Endodermal cell (in vitro differentiated cells): ENCODE data around the gene CATSPERD. TPM values are rescaled to one million over a fixed set of nuclear protein-coding genes. Genes with fewer than 3 reads are reported as not detected.

Experiments
- DNase-seq: peaks from one replicate; pipeline ENCODE4 v3.0.0-alpha.2; 2017
- H3K27ac ChIP-seq: 2 replicates; pipeline ENCODE4 v1.5.1; 2013; ENCODE audit warnings: mild to moderate bottlenecking, low read depth, low read length, moderate library complexity
- H3K27me3 ChIP-seq: 2 replicates; pipeline ENCODE4 v1.6.1; 2013; ENCODE audit warnings: mild to moderate bottlenecking, low read length, moderate library complexity; ENCODE audit not compliant: insufficient read depth, control insufficient read depth, poor library complexity, severe bottlenecking
- H3K36me3 ChIP-seq: 2 replicates; pipeline ENCODE4 v1.7.0; 2013; ENCODE audit warnings: mild to moderate bottlenecking, low read length, moderate library complexity; ENCODE audit not compliant: control insufficient read depth, insufficient read depth
- H3K4me1 ChIP-seq: one replicate; pipeline ENCODE4 v1.7.0; 2013; ENCODE audit warnings: low read length; ENCODE audit not compliant: control insufficient read depth, insufficient read depth
- H3K4me3 ChIP-seq: 2 replicates; pipeline ENCODE4 v1.5.1; 2013; ENCODE audit warnings: mild to moderate bottlenecking, low read length, moderate library complexity
- H3K9ac ChIP-seq: 2 replicates; pipeline ENCODE4 v1.6.1; 2013; ENCODE audit warnings: mild to moderate bottlenecking, low read length, moderate library complexity; ENCODE audit not compliant: poor library complexity, severe bottlenecking; ENCODE audit errors: extremely low read depth
- H3K9me3 ChIP-seq: 2 replicates; pipeline ENCODE4 v1.6.1; 2013; ENCODE audit warnings: mild to moderate bottlenecking, low read length, moderate library complexity; ENCODE audit not compliant: control insufficient read depth
- H3K27ac Mint-ChIP-seq: 2 replicates; pipeline ENCODE4 v1.8.0; 2020; ENCODE audit warnings: mixed read lengths
- H3K27me3 Mint-ChIP-seq: 2 replicates; pipeline ENCODE4 v1.8.0; 2021; ENCODE audit warnings: mild to moderate bottlenecking, mixed read lengths; ENCODE audit not compliant: insufficient read depth
- H3K36me3 Mint-ChIP-seq: 2 replicates; pipeline ENCODE4 v1.8.0; 2020; ENCODE audit warnings: low read depth, mixed read lengths
- H3K4me1 Mint-ChIP-seq: 2 replicates; pipeline ENCODE4 v1.8.0; 2020; ENCODE audit warnings: mixed read lengths
- H3K4me3 Mint-ChIP-seq: 2 replicates; pipeline ENCODE4 v1.8.0; 2020; ENCODE audit warnings: mild to moderate bottlenecking, moderate library complexity, mixed read lengths
- H3K9me3 Mint-ChIP-seq: 2 replicates; pipeline ENCODE4 v1.8.0; 2020; ENCODE audit warnings: mild to moderate bottlenecking, mixed read lengths
- WGBS, 2 experiments: methylation state at CpG; one replicate each; pipeline versions ENCODE4 v1.1.5 to v1.1.7; 2013; ENCODE audit warnings: missing lambda C conversion rate in 2 of 2, mixed read lengths in 1 of 2; ENCODE audit not compliant: insufficient coverage in 1 of 2, insufficient read length in 1 of 2; 5-methylcytosine and 5-hydroxymethylcytosine counted together
- total RNA-seq, 2 donors: library from RNA; stranded (reverse); fragmentation: NEBNext Ultra II Directional in 1 of 2; extraction: Animal tissue kit (Norgen Biotek cat#: 25700) in 1 of 2; gene quantifications; 2 replicates in 1 of 2; 3 replicates in 1 of 2; pipeline ENCODE4 v1.2.1, GENCODE V29; 2021
- TF ChIP-seq, protein P1 (sequence below): fragments of 200-600 bp; sonication (generic); conservative IDR thresholded peaks from 2 replicates; pipeline ENCODE4 v1.5.0; 2021; ENCODE audit warnings: antibody characterized with exemption, mild to moderate bottlenecking

CATSPERD gene
- total RNA-seq, 2 donors from 2014 or later: not detected

DNA sequence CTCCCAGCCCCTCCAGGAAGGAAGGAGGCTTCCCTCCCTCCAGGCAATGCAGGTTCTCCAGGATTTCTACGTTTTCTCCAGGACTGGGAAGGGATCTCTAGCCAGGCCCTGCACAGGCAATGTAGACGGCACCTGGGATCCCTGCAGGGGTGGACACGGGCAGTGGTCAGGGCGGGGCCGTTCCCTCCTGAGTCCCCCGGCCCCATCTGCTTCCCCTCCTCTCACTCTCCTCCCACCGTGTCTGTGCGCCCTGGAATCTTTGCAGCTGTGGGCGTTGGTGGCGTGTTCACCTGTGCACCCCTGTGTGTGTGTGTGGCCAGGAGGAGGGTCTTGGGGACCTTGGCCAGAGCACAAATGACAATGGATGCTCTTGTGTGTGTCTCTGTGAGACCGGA is 94.4 kb downstream of the CATSPERD start:
- Mint-ChIP-seq H3K9me3 (no peaks in the 10 kb centered on the region), H3K27ac (no peak overlapping the region), H3K27me3 (peaks cover 12% of the 10 kb centered on the region), H3K36me3 (no peaks in the 10 kb centered on the region), H3K4me1 (no peaks in the 10 kb centered on the region), H3K4me3 (no peak overlapping the region)
- Histone ChIP-seq H3K27me3 (no peaks in the 10 kb centered on the region), H3K4me1 (no peaks in the 10 kb centered on the region), H3K9ac (no peak overlapping the region), H3K36me3 (no peaks in the 10 kb centered on the region), H3K4me3 (no peak overlapping the region), H3K9me3 (no peaks in the 10 kb centered on the region), H3K27ac (no peak overlapping the region)
- no peak for DNase-seq
- TF ChIP-seq, protein P1, sequence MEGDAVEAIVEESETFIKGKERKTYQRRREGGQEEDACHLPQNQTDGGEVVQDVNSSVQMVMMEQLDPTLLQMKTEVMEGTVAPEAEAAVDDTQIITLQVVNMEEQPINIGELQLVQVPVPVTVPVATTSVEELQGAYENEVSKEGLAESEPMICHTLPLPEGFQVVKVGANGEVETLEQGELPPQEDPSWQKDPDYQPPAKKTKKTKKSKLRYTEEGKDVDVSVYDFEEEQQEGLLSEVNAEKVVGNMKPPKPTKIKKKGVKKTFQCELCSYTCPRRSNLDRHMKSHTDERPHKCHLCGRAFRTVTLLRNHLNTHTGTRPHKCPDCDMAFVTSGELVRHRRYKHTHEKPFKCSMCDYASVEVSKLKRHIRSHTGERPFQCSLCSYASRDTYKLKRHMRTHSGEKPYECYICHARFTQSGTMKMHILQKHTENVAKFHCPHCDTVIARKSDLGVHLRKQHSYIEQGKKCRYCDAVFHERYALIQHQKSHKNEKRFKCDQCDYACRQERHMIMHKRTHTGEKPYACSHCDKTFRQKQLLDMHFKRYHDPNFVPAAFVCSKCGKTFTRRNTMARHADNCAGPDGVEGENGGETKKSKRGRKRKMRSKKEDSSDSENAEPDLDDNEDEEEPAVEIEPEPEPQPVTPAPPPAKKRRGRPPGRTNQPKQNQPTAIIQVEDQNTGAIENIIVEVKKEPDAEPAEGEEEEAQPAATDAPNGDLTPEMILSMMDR: no peak
- WGBS, 2 experiments: 83 to 88% methylated on average over 2 to 11 of the region's 11 CpGs

DNA sequence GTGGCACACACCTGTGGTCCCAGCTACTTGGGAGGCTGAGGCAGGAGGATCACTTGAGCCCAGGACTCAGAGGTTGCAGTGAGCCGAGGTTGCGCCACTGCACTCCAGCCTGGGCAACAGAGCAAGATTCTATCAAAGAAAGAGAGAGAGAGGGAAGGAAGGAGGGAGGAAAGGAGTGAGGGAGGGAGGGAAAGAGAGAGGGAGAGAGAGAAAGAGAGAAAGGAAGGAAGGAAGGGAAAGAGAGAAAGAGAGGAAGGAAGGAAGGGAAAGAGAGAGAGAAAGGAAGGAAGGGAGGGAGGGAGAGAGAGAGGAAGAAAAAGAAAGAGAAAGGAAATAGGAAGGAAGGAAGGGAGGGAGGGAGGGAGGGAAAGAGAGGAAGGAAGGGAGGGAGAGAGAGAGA is 96.8 kb downstream of the CATSPERD start:
- Mint-ChIP-seq H3K27ac (no peak overlapping the region), H3K4me1 (no peaks in the 10 kb centered on the region)
- no peak overlapping the region for H3K9ac ChIP-seq

DNA sequence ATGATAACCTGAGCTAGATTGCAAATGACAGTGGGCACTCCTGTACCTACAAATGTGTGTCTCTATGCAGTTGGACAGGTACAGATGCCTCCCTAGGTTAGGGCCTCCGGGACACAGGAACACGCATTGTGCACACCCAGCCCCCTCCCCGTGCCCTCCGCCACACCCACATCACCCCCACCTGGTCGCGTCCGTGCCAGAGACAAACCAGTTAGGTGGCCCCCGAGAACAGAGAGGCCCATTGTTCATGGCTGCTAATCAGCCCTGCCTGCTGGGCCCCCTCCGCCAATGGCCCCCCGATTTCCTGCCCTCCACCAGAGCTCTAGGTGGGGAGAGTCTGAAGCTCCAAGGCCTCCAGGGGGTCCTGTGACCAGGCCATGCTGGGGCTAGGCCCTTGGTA is 98.2 kb downstream of the CATSPERD start:
- Histone ChIP-seq H3K4me1 (no peaks in the 10 kb centered on the region), H3K9ac (no peak overlapping the region), H3K27ac (no peak overlapping the region), H3K36me3 (no peaks in the 10 kb centered on the region), H3K27me3 (no peaks in the 10 kb centered on the region), H3K4me3 (no peak overlapping the region), H3K9me3 (no peaks in the 10 kb centered on the region)
- H3K4me3 Mint-ChIP-seq: no peak overlapping the region
- peaks cover 2% of the 10 kb centered on the region for H3K9me3 Mint-ChIP-seq
- H3K36me3 Mint-ChIP-seq: peaks cover 2% of the 10 kb centered on the region
- no peak overlapping the region for H3K27ac Mint-ChIP-seq
- DNase-seq: no peak
- TF ChIP-seq, protein P1: no peak
- H3K27me3 Mint-ChIP-seq: peaks cover 12% of the 10 kb centered on the region
- 97 to 100% methylated on average over 1 to 10 of the region's 10 CpGs for WGBS, 2 experiments
- no peaks in the 10 kb centered on the region for H3K4me1 Mint-ChIP-seq

More for the DNA sequence above, 96.8 kb downstream of the CATSPERD start:
- Histone ChIP-seq H3K9me3 (no peaks in the 10 kb centered on the region), H3K27me3 (no peaks in the 10 kb centered on the region), H3K27ac (no peak overlapping the region), H3K4me1 (no peaks in the 10 kb centered on the region), H3K4me3 (no peak overlapping the region), H3K36me3 (no peaks in the 10 kb centered on the region)
- TF ChIP-seq, protein P1: no peak
- 95 to 100% methylated on average over 2 of the region's 2 CpGs for WGBS, 2 experiments
- Mint-ChIP-seq H3K9me3 (peaks cover 2% of the 10 kb centered on the region), H3K27me3 (peaks cover 12% of the 10 kb centered on the region), H3K4me3 (no peak overlapping the region), H3K36me3 (peaks cover 2% of the 10 kb centered on the region)
- no peak for DNase-seq
